HCT116 (cell line): ENCODE results near the gene DTYMK. TPM values are rescaled to one million over a fixed set of nuclear protein-coding genes. Genes with fewer than 3 reads are reported as not detected.

Experiments
- ATAC-seq: fragments of 200-7000 bp; cut with Tn5 transposase; 2 replicates; pipeline ENCODE4 v1.9.1; 2020; ENCODE audit warnings: mild to moderate bottlenecking, moderate library complexity
- BruUV-seq: library from RNA; stranded (reverse); fragments of 400-500 nt; replicated peaks from 2 replicates; lab custom pipeline; 2021; lab: Mats Ljungman, UMichigan
- CTCF ChIA-PET: fragments of 300-600 bp; sonication (Branson Sonifier 250); formaldehyde crosslinking; loops from one replicate; lab custom pipeline; 2021; ENCODE audit warnings: antibody characterized with exemption; lab: Charles Lee
- POLR2A ChIA-PET: fragments of 300-600, 350-600 bp; sonication (Branson Sonifier 250); formaldehyde crosslinking; loops from one replicate; lab custom pipeline; 2021; ENCODE audit warnings: antibody characterized with exemption; lab: Charles Lee
- RAD21 ChIA-PET, 2 experiments: fragments of 300-600 bp; sonication (Branson Sonifier 250); formaldehyde crosslinking; loops; one replicate each; lab custom pipeline; 2023; ENCODE audit warnings: low total read pairs in 2 of 2; ENCODE audit not compliant: uncharacterized antibody in 2 of 2, unreplicated experiment in 2 of 2, low non-redundant PET in 1 of 2; lab: Charles Lee
- DNase-seq: peaks from one replicate; pipeline ENCODE4 v3.0.0-alpha.2; 2010; ENCODE audit warnings: low read depth, low spot score
- H2AFZ ChIP-seq: fragments of 200-600 bp; shearing (Covaris generic), sonication (generic); 2 replicates; pipeline ENCODE4 v1.6.1; 2017; ENCODE audit warnings: low read depth, mixed run types, mixed read lengths, antibody characterized with exemption, low read length; ENCODE audit not compliant: poor library complexity, severe bottlenecking
- H3K27ac ChIP-seq: 2 replicates; pipeline ENCODE4 v1.5.1; 2012; ENCODE audit warnings: low read depth, low read length
- H3K27me3 ChIP-seq: fragments of 200-600 bp; sonication (generic); 2 replicates; pipeline ENCODE4 v1.6.1; 2016; ENCODE audit warnings: mixed run types, low read length, mixed read lengths; ENCODE audit not compliant: insufficient read depth
- H3K36me3 ChIP-seq, 2 experiments: fragments of 200-500 bp in 1 of 2; fragments of 200-600 bp in 1 of 2; sonication (Bioruptor generic) in 1 of 2; sonication (generic) in 1 of 2; 2 replicates each; pipeline versions ENCODE4 v1.5.1 to v1.6.1; 2014 to 2016; ENCODE audit warnings: low read length in 2 of 2, inconsistent platforms in 1 of 2, mixed read lengths in 1 of 2, mixed run types in 1 of 2; ENCODE audit not compliant: insufficient read depth in 2 of 2, control insufficient read depth in 1 of 2
- H3K4me1 ChIP-seq, 2 experiments: fragments of 200-600 bp in 1 of 2; sonication (generic) in 1 of 2; 2 replicates each; pipeline versions ENCODE4 v1.5.1 to v1.6.1; 2012 to 2017; ENCODE audit warnings: low read length in 2 of 2, inconsistent platforms in 1 of 2, mild to moderate bottlenecking in 1 of 2, mixed read lengths in 1 of 2, mixed run types in 1 of 2, moderate library complexity in 1 of 2; ENCODE audit not compliant: insufficient read depth in 2 of 2, control insufficient read depth in 1 of 2
- H3K4me2 ChIP-seq: fragments of 200-600 bp; sonication (generic); 2 replicates; pipeline ENCODE4 v1.6.1; 2017; ENCODE audit warnings: mixed run types, low read length, mixed read lengths
- H3K4me3 ChIP-seq, 2 experiments: fragments of 200-600 bp in 1 of 2; sonication (generic) in 1 of 2; replicated peaks in 1 of 2; 2 replicates each; pipeline ENCODE4 v1.5.1; 2011 to 2016; ENCODE audit warnings: low read length in 2 of 2, control low read depth in 1 of 2, low read depth in 1 of 2, mild to moderate bottlenecking in 1 of 2, mixed read lengths in 1 of 2, mixed run types in 1 of 2
- H3K79me2 ChIP-seq: fragments of 200-600 bp; sonication (generic); 2 replicates; pipeline ENCODE4 v1.6.1; 2017; ENCODE audit warnings: mild to moderate bottlenecking, mixed run types, low read length, moderate library complexity, mixed read lengths; ENCODE audit not compliant: insufficient read depth
- H3K9ac ChIP-seq: fragments of 200-600 bp; sonication (generic); 2 replicates; pipeline ENCODE4 v1.6.1; 2016; ENCODE audit warnings: low read length, mixed read lengths
- H3K9me2 ChIP-seq: fragments of 200-600 bp; sonication (generic), shearing (Covaris generic); 2 replicates; pipeline ENCODE4 v1.6.1; 2017; ENCODE audit warnings: mixed run types, mild to moderate bottlenecking, moderate library complexity; ENCODE audit not compliant: insufficient read depth
- H3K9me3 ChIP-seq, 2 experiments: fragments of 200-500 bp in 1 of 2; fragments of 200-600 bp in 1 of 2; sonication (Bioruptor generic) in 1 of 2; sonication (generic) in 1 of 2; 2 replicates each; pipeline ENCODE4 v1.6.1; 2014 to 2017; ENCODE audit warnings: low read length in 2 of 2, mixed read lengths in 2 of 2, inconsistent platforms in 1 of 2, low read depth in 1 of 2, mild to moderate bottlenecking in 1 of 2, mixed run types in 1 of 2, moderate library complexity in 1 of 2; ENCODE audit not compliant: control insufficient read depth in 1 of 2, insufficient read depth in 1 of 2
- H4K20me1 ChIP-seq: fragments of 200-600 bp; sonication (generic), shearing (Covaris generic); 2 replicates; pipeline ENCODE4 v1.6.1; 2017; ENCODE audit warnings: mixed run types, mild to moderate bottlenecking, moderate library complexity; ENCODE audit not compliant: insufficient read depth
- CEBPB ChIP-seq: IDR thresholded peaks from 2 replicates; pipeline ENCODE4 v1.6.1; 2012; ENCODE audit warnings: low read depth
- ELF1 ChIP-seq: IDR thresholded peaks from 2 replicates; pipeline ENCODE4 v1.6.1; 2012; ENCODE audit warnings: low read depth, borderline replicate concordance
- JUND ChIP-seq: IDR thresholded peaks from 2 replicates; pipeline ENCODE4 v1.6.1; 2012
- POLR2AphosphoS5 ChIP-seq: IDR thresholded peaks from 2 replicates; pipeline ENCODE4 v1.6.1; 2011; ENCODE audit warnings: mild to moderate bottlenecking, low read depth, low read length, moderate library complexity
- RAD21 ChIP-seq: IDR thresholded peaks from 2 replicates; pipeline ENCODE4 v1.6.1; 2012; ENCODE audit warnings: low read depth, mild to moderate bottlenecking
- REST ChIP-seq: IDR thresholded peaks from 2 replicates; pipeline ENCODE4 v1.6.1; 2012; ENCODE audit warnings: low read depth
- SRF ChIP-seq: IDR thresholded peaks from 2 replicates; pipeline ENCODE4 v1.6.1; 2012; ENCODE audit warnings: low read depth
- YY1 ChIP-seq: IDR thresholded peaks from 2 replicates; pipeline ENCODE4 v1.6.1; 2011; ENCODE audit warnings: low read length, low read depth, moderate library complexity, mild to moderate bottlenecking; ENCODE audit not compliant: insufficient replicate concordance; ENCODE audit errors: extremely low read depth
- ZFX ChIP-seq: fragments of 450-650 bp; IDR thresholded peaks from 2 replicates; pipeline ENCODE4 v1.6.1; 2017
- ZNF274 ChIP-seq: fragments of 200-500 bp; sonication (Bioruptor generic); IDR thresholded peaks from 2 replicates; pipeline ENCODE4 v1.6.1; 2014; ENCODE audit warnings: mild to moderate bottlenecking, low read depth, low read length, inconsistent platforms
- intact Hi-C: fragments of 100-400 bp; cut with micrococcal nuclease; formaldehyde crosslinking; loops from 2 replicates; pipeline ENCODE4 v1.10.0; 2022
- total RNA-seq: library from RNA; stranded (reverse); gene quantifications from one replicate; pipeline ENCODE4 v1.2.1, GENCODE V29; 2021; ENCODE audit not compliant: unreplicated experiment

The DTYMK gene
- total RNA-seq, 1 experiment from 2014 or later = 83.3 TPM

DNA sequence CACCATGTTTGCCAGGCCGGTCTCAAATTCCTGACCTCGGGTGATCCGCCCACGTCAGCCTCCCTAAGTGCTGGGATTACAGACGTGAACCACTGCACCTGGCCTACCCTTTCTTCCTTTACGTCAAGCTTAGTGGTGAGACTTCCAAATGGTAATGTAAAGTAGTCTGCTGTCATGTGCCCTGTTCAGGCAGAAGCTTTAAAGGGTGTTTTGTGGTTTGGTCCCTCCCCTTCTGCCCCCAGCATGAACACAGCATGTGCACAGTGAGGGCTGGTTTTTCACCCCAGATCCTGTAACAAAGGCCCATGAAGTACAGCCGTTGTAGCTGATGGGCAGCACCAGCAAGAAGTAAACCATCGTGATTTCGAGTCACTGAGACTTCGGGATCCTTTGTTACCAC, 2.7 kb upstream of the DTYMK start:
- H3K27ac ChIP-seq = no peak overlapping the region
- H3K27me3 ChIP-seq = no peaks in the 10 kb centered on the region
- DNase-seq = no peak
- H3K9ac ChIP-seq = no peak overlapping the region
- no peak for ATAC-seq
- CTCF ChIA-PET = no interaction called here
- RAD21 ChIA-PET = no interaction called here
- no peak for TF ChIP-seq ZNF274
- TF ChIP-seq SRF = no peak
- no peak overlapping the region for H2AFZ ChIP-seq
- POLR2A ChIA-PET = interaction anchor here (2.6 kb wide), 1 partner anchor 12 kb away, joined by 9 read pairs; the partner anchor contains the start of gene ING5
- H3K9me3 ChIP-seq = no peaks in the 10 kb centered on the region
- BruUV-seq = no TSS peak
- H4K20me1 ChIP-seq = no peaks in the 10 kb centered on the region
- peaks cover 56% of the 10 kb centered on the region for H3K79me2 ChIP-seq
- H3K36me3 ChIP-seq = peaks cover 7 to 19% of the 10 kb centered on the region in 2 experiments
- no peak overlapping the region for H3K4me3 ChIP-seq
- intact Hi-C loops = loop anchor here (5.0 kb wide), 2 partner anchors 43 to 188 kb away; partner anchors contain the start of gene D2HGDH
- H3K9me2 ChIP-seq = no peaks in the 10 kb centered on the region
- H3K4me1 ChIP-seq = peaks cover 8 to 23% of the 10 kb centered on the region in 2 experiments
- peak overlapping the region; percentile 7; the same call in 1 of the 2 replicates for H3K4me2 ChIP-seq

DNA sequence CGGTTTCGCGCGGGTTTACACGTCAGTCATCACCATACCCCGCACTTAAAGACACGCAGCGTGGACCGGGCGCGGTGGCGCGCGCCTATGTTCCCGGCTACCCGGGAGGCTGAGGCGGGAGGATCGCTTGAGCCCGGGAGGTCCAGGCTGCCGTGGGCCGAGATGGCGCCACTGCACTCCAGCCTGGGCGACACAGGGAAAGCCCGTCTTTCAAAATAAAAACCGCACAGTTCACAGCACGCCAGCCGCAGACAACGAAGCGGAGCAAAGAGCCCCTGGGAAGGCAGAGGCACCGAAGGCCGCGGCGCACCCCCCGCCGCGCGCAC, 328 bp downstream of the DTYMK start:
- no peak for TF ChIP-seq ELF1
- TF ChIP-seq REST = no peak
- TF ChIP-seq CEBPB = no peak
- no peak; the same call in 1 of the 2 replicates for TF ChIP-seq SRF
- no peak for TF ChIP-seq ZFX
- no peak for TF ChIP-seq POLR2AphosphoS5
- TF ChIP-seq JUND = no peak
- no peak for TF ChIP-seq YY1
- no peak for TF ChIP-seq ZNF274
- no peak for TF ChIP-seq RAD21
- TF ChIP-seq, all 23 proteins: peak for 0
- CTCF ChIA-PET = interaction anchor here (1.0 kb wide), 1 partner anchor 17 kb away, joined by 3 read pairs; no protein-coding TSS in a partner anchor
- H3K27me3 ChIP-seq = no peaks in the 10 kb centered on the region
- H3K9me2 ChIP-seq = no peaks in the 10 kb centered on the region
- POLR2A ChIA-PET = interaction anchor here (0.7 to 1.4 kb wide), 5 partner anchors 9 to 153 kb away, joined by 3 to 11 read pairs (median 4); partner anchors contain the start of gene ING5
- no peak for DNase-seq
- no peaks in the 10 kb centered on the region for H3K9me3 ChIP-seq
- peak; percentile 17 for ATAC-seq
- peak overlapping the region; percentile 99 for H3K9ac ChIP-seq
- H3K79me2 ChIP-seq = peaks cover 86% of the 10 kb centered on the region
- BruUV-seq = no TSS peak
- H3K4me1 ChIP-seq = peaks cover 8 to 23% of the 10 kb centered on the region in 2 experiments
- peak overlapping the region; percentile 84 to 86 for H3K4me3 ChIP-seq
- RAD21 ChIA-PET = interaction anchor here in 1 of 2 experiments (1.6 kb wide), 1 partner anchor 16 kb away, joined by 5 read pairs; the partner anchor contains the start of gene ING5
- H2AFZ ChIP-seq = no peak overlapping the region
- intact Hi-C loops = loop anchor here (1.0 to 5.0 kb wide), 3 partner anchors 15 to 191 kb away; partner anchors contain the start of gene D2HGDH
- H4K20me1 ChIP-seq = no peaks in the 10 kb centered on the region
- H3K4me2 ChIP-seq = peak overlapping the region; percentile 69
- H3K36me3 ChIP-seq = peaks cover 25 to 44% of the 10 kb centered on the region in 2 experiments
- peak overlapping the region; percentile 90 for H3K27ac ChIP-seq
